ENCODE data around the gene GPC5.

GPC5 gene

GRCh38 chr13:92807966-92808365 lies 1409.5 kb downstream of the GPC5 start:
- Histone ChIP-seq H4K20me1 (ENCODE audit: low read depth, low read length) (no peaks in the 10 kb centered on the region), H3K4me3 (ENCODE audit: insufficient read depth, low read length, poor library complexity, severe bottlenecking) (no peak overlapping the region), H3K36me3 (ENCODE audit: low read length) (no peaks in the 10 kb centered on the region), H3K9me3 (ENCODE audit: insufficient read depth, low read length) (no peaks in the 10 kb centered on the region), H3K9me2 (replicated peaks; ENCODE audit: insufficient read depth, low read length) (no peaks in the 10 kb centered on the region), H3K27ac (ENCODE audit: low read depth, low read length) (no peak overlapping the region), H3K4me2 (ENCODE audit: low read depth, low read length, poor library complexity, severe bottlenecking) (no peak overlapping the region), H3K27me3 (ENCODE audit: low read length) (no peaks in the 10 kb centered on the region), H2AFZ (ENCODE audit: low read depth, low read length, severe bottlenecking) (no peak overlapping the region), H3K9ac (ENCODE audit: low read length) (no peak overlapping the region), H3K79me2 (ENCODE audit: insufficient read depth, low read length) (no peaks in the 10 kb centered on the region), H3F3A (ENCODE audit: insufficient read depth) (no peaks in the 10 kb centered on the region)
- no peak for TF ChIP-seq CTCF (IDR thresholded peaks at IDR 0.05; ENCODE audit: insufficient read depth, low read length, poor library complexity, severe bottlenecking)

GRCh38 chr13:92821324-92821723 lies 1422.9 kb downstream of the GPC5 start:
- Histone ChIP-seq H3K4me3 (ENCODE audit: insufficient read depth, low read length, poor library complexity, severe bottlenecking) (no peak overlapping the region), H3K27ac (ENCODE audit: low read depth, low read length) (no peak overlapping the region), H3K9ac (ENCODE audit: low read length) (no peak overlapping the region), H3K9me2 (replicated peaks; ENCODE audit: insufficient read depth, low read length) (no peaks in the 10 kb centered on the region), H3F3A (ENCODE audit: insufficient read depth) (no peaks in the 10 kb centered on the region), H3K4me2 (ENCODE audit: low read depth, low read length, poor library complexity, severe bottlenecking) (no peak overlapping the region), H2AFZ (ENCODE audit: low read depth, low read length, severe bottlenecking) (no peak overlapping the region), H3K79me2 (ENCODE audit: insufficient read depth, low read length) (no peaks in the 10 kb centered on the region), H3K36me3 (ENCODE audit: low read length) (no peaks in the 10 kb centered on the region), H3K9me3 (ENCODE audit: insufficient read depth, low read length) (no peaks in the 10 kb centered on the region), H3K27me3 (ENCODE audit: low read length) (no peaks in the 10 kb centered on the region), H4K20me1 (ENCODE audit: low read depth, low read length) (no peaks in the 10 kb centered on the region)
- TF ChIP-seq CTCF (IDR thresholded peaks at IDR 0.05; ENCODE audit: insufficient read depth, low read length, poor library complexity, severe bottlenecking) (no peak), EZH2phosphoT487 (conservative IDR thresholded peaks at IDR 0.05; ENCODE audit: low read length) (no peak)

GRCh38 chr13:92823059-92823458 lies 1424.6 kb downstream of the GPC5 start:
- H2AFZ ChIP-seq (ENCODE audit: low read depth, low read length, severe bottlenecking) = no peak overlapping the region
- H3K79me2 ChIP-seq (ENCODE audit: insufficient read depth, low read length) = no peaks in the 10 kb centered on the region
- H3K9ac ChIP-seq (ENCODE audit: low read length) = no peak overlapping the region
- no peak overlapping the region for H3K27ac ChIP-seq (ENCODE audit: low read depth, low read length)
- H3K27me3 ChIP-seq (ENCODE audit: low read length) = no peaks in the 10 kb centered on the region
- TF ChIP-seq EZH2phosphoT487 (conservative IDR thresholded peaks at IDR 0.05; ENCODE audit: low read length) = no peak
- no peak for TF ChIP-seq CTCF (IDR thresholded peaks at IDR 0.05; ENCODE audit: insufficient read depth, low read length, poor library complexity, severe bottlenecking)
- no peaks in the 10 kb centered on the region for H4K20me1 ChIP-seq (ENCODE audit: low read depth, low read length)
- H3K4me2 ChIP-seq (ENCODE audit: low read depth, low read length, poor library complexity, severe bottlenecking) = no peak overlapping the region
- no peaks in the 10 kb centered on the region for H3K9me3 ChIP-seq (ENCODE audit: insufficient read depth, low read length)
- H3K36me3 ChIP-seq (ENCODE audit: low read length) = no peaks in the 10 kb centered on the region
- H3K4me3 ChIP-seq (ENCODE audit: insufficient read depth, low read length, poor library complexity, severe bottlenecking) = no peak overlapping the region
- no peaks in the 10 kb centered on the region for H3F3A ChIP-seq (ENCODE audit: insufficient read depth)
- no peaks in the 10 kb centered on the region for H3K9me2 ChIP-seq (replicated peaks; ENCODE audit: insufficient read depth, low read length)

All from SU-DHL-6 (cell line).